Measurements from ENCODE around the gene OSTN. TPM values are rescaled to one million over a fixed set of nuclear protein-coding genes. Genes with fewer than 3 reads are reported as not detected.
A peak's percentile ranks its signal among the peaks of the same experiment; 100 is the strongest.

The OSTN gene
- polyA plus RNA-seq, 3 donors = not detected

DNA sequence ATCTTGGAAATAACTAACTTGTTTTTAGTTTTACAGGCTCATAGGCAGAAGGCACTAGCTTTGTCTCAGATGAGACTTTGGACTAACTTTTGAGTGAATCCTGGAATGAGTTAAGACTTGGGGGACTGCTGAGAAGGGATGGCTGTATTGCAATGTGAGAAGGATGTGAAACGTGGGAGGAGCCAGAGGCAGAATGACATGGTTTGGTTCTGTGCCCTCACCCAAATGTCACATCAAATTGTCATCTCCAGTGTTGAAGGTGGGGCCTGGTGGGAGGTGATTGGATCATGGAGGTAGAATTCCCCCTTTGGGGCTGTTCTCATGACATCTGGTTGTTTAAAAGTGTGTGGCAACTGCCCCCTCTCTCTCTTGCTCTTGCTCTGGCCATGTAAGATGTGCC lies 101.4 kb downstream of the OSTN start:
- H3K27ac ChIP-seq (ENCODE audit: low read depth in 1 of 2, low read length in 2 of 2) = no peak overlapping the region
- peak overlapping the region; percentile 27 for H3K4me2 ChIP-seq (replicated peaks; ENCODE audit: extremely low read depth, low read length, poor library complexity, severe bottlenecking)
- no peak overlapping the region for H2AFZ ChIP-seq (ENCODE audit: insufficient read depth, low read depth, low read length, poor library complexity, severe bottlenecking)
- H3K4me1 ChIP-seq (ENCODE audit: control insufficient read depth in 1 of 2, insufficient read depth in 2 of 2, low read length in 2 of 2) = peaks cover 9 to 12% of the 10 kb centered on the region in 2 donors
- no peak overlapping the region for H3K9ac ChIP-seq (ENCODE audit: insufficient read depth, low read length, poor library complexity, severe bottlenecking)
- H3K4me3 ChIP-seq (replicated peaks in 1 of 3; ENCODE audit: low read depth in 2 of 3, low read length in 3 of 3) = no peak overlapping the region
- intact Hi-C loops (cut with micrococcal nuclease) = no loop called here
- Mint-ChIP-seq H3K4me1 (peaks cover 8% of the 10 kb centered on the region), H3K9me3 (peaks cover 0 to 4% (median 0%) of the 10 kb centered on the region in 7 donors), H3K27ac (peak overlapping the region in 3 of 7 donors; percentile 49 to 54 (median 51)), H3K27me3 (ENCODE audit: low read depth in 3 of 3) (peaks cover 0 to 1% (median under 1%) of the 10 kb centered on the region in 3 donors), H3K4me3 (no peak overlapping the region), H3K36me3 (no peaks in the 10 kb centered on the region)
- H3K79me2 ChIP-seq (ENCODE audit: insufficient read depth, low read length) = no peaks in the 10 kb centered on the region
- TF ChIP-seq, protein P1, sequence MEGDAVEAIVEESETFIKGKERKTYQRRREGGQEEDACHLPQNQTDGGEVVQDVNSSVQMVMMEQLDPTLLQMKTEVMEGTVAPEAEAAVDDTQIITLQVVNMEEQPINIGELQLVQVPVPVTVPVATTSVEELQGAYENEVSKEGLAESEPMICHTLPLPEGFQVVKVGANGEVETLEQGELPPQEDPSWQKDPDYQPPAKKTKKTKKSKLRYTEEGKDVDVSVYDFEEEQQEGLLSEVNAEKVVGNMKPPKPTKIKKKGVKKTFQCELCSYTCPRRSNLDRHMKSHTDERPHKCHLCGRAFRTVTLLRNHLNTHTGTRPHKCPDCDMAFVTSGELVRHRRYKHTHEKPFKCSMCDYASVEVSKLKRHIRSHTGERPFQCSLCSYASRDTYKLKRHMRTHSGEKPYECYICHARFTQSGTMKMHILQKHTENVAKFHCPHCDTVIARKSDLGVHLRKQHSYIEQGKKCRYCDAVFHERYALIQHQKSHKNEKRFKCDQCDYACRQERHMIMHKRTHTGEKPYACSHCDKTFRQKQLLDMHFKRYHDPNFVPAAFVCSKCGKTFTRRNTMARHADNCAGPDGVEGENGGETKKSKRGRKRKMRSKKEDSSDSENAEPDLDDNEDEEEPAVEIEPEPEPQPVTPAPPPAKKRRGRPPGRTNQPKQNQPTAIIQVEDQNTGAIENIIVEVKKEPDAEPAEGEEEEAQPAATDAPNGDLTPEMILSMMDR (IDR thresholded peaks at IDR 0.05) = no peak
- no CpG with 5 or more reads among the region's 1 CpG for WGBS (ENCODE audit: insufficient coverage)
- no peaks in the 10 kb centered on the region for H3K9me3 ChIP-seq (replicated peaks in 1 of 2; ENCODE audit: control insufficient read depth in 1 of 2, insufficient read depth in 1 of 2, low read length in 2 of 2)
- no peak for DNase-seq
- H3K36me3 ChIP-seq (replicated peaks in 1 of 2; ENCODE audit: control insufficient read depth in 1 of 2, insufficient read depth in 2 of 2, low read length in 2 of 2) = no peaks in the 10 kb centered on the region
- no peaks in the 10 kb centered on the region for H3K27me3 ChIP-seq (ENCODE audit: control insufficient read depth in 2 of 2, insufficient read depth in 2 of 2, low read length in 2 of 2)
- H4K20me1 ChIP-seq (ENCODE audit: insufficient read depth, low read length) = no peaks in the 10 kb centered on the region

DNA sequence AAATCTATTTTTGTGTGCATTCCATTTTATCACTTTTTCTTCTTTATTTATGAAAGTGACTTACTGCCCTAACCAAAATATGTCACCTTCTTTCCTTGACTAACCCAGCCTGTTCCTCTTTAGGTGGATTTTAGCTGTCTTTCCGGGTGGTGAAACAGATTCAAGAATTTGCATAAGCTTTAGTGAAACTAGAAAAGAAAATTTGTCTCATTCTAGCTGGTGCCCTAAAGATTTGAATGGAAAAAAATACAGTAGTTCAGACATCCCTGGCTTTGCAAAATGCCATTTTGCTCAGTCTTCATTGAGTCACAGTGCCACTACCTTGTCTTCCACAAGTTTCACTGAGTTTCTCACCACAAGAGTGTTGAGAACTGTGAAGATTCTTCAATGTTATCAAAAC lies 102.0 kb downstream of the OSTN start:
- peaks cover 0 to 4% (median 1%) of the 10 kb centered on the region in 3 donors for H3K27me3 Mint-ChIP-seq (ENCODE audit: low read depth in 3 of 3)
- peak overlapping the region; percentile 27 for H3K4me2 ChIP-seq (replicated peaks; ENCODE audit: extremely low read depth, low read length, poor library complexity, severe bottlenecking)
- H3K27ac Mint-ChIP-seq = no peak overlapping the region
- no peak overlapping the region for H3K27ac ChIP-seq (ENCODE audit: low read depth in 1 of 2, low read length in 2 of 2)
- H4K20me1 ChIP-seq (ENCODE audit: insufficient read depth, low read length) = no peaks in the 10 kb centered on the region
- H3K9me3 ChIP-seq (replicated peaks in 1 of 2; ENCODE audit: control insufficient read depth in 1 of 2, insufficient read depth in 1 of 2, low read length in 2 of 2) = no peaks in the 10 kb centered on the region
- no peaks in the 10 kb centered on the region for H3K79me2 ChIP-seq (ENCODE audit: insufficient read depth, low read length)
- H3K4me1 Mint-ChIP-seq = peaks cover 8% of the 10 kb centered on the region
- intact Hi-C loops (cut with micrococcal nuclease) = no loop called here
- no CpG with 5 or more reads among the region's 1 CpG for WGBS (ENCODE audit: insufficient coverage)
- H2AFZ ChIP-seq (ENCODE audit: insufficient read depth, low read depth, low read length, poor library complexity, severe bottlenecking) = no peak overlapping the region
- H3K36me3 Mint-ChIP-seq = no peaks in the 10 kb centered on the region
- TF ChIP-seq, protein P1 (IDR thresholded peaks at IDR 0.05) = no peak
- peak; percentile 7 to 21 (median 16) for DNase-seq
- H3K36me3 ChIP-seq (replicated peaks in 1 of 2; ENCODE audit: control insufficient read depth in 1 of 2, insufficient read depth in 2 of 2, low read length in 2 of 2) = no peaks in the 10 kb centered on the region
- peaks cover 5 to 8% of the 10 kb centered on the region in 2 donors for H3K4me1 ChIP-seq (ENCODE audit: control insufficient read depth in 1 of 2, insufficient read depth in 2 of 2, low read length in 2 of 2)
- H3K9ac ChIP-seq (ENCODE audit: insufficient read depth, low read length, poor library complexity, severe bottlenecking) = no peak overlapping the region
- H3K4me3 Mint-ChIP-seq = no peak overlapping the region
- H3K4me3 ChIP-seq (replicated peaks in 1 of 3; ENCODE audit: low read depth in 2 of 3, low read length in 3 of 3) = no peak overlapping the region
- peaks cover 0 to 4% (median 0%) of the 10 kb centered on the region in 7 donors for H3K9me3 Mint-ChIP-seq
- H3K27me3 ChIP-seq (ENCODE audit: control insufficient read depth in 2 of 2, insufficient read depth in 2 of 2, low read length in 2 of 2) = no peaks in the 10 kb centered on the region

Measured in CD14-positive monocyte (primary cell).